Measurements from ENCODE around the gene ALX1. TPM values are rescaled to one million over a fixed set of nuclear protein-coding genes. Genes with fewer than 3 reads are reported as not detected.
"Not testable (repeated sequence)": the region's sequence is repeated elsewhere in the genome, so short reads cannot be mapped to it uniquely, and the experiment has no call there.

The ALX1 gene
- total RNA-seq, 1 experiment from 2014 or later, result 18.6 TPM

DNA sequence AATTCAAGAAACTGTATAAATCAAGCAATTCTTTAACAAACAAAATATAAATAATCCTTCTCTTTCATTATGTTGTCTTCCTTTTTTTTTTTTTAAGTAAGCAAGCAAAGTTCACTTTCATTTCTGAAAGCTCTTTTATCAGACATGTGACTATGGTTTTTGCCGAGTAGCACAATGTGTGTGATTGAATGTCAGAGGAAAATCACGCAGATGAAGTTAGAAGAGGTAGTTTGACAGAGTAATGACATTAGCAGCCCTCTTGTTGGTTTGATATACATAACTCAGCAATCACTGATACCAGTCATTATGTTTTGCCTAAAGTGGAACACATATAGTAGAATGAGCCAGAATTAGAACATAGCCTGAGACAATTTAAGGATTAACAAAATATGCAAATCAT is 19.0 kb downstream of the ALX1 start:
- DNase-seq (ENCODE audit: low read depth), result no peak

DNA sequence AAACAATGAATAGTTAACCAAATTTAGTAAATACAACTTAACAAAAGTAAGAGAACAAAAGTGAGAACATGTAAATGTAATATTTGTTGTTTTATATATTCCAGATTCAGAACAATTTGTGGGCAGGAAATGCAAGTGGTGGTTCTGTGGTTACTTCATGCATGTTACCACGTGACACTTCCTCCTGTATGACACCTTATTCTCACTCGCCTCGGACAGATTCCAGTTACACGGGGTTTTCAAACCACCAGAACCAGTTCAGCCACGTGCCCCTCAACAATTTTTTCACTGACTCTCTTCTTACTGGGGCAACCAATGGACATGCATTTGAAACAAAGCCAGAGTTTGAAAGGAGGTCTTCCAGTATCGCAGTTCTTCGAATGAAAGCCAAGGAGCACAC is 21.0 kb downstream of the ALX1 start:
- DNase-seq (ENCODE audit: low read depth), result no peak

DNA sequence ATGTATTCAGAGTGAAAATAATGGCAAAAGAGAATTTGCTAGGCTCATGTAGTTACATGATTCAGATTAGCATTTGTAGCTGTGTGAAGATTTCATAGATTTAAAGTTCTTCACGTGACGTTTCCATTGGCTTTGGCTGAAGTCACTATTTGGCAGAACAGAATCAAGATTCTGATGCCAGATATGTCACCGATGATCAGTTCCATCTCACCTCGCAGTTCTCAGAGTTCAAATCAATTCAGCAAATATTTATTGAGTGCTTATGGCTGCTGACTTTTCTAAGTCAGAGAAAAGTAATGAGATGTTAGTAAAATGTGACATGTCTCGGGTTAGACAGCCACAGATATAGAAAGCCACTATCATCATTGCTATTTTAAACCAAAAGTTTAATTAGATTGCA is 28.4 kb downstream of the ALX1 start:
- no peak for DNase-seq (ENCODE audit: low read depth)

DNA sequence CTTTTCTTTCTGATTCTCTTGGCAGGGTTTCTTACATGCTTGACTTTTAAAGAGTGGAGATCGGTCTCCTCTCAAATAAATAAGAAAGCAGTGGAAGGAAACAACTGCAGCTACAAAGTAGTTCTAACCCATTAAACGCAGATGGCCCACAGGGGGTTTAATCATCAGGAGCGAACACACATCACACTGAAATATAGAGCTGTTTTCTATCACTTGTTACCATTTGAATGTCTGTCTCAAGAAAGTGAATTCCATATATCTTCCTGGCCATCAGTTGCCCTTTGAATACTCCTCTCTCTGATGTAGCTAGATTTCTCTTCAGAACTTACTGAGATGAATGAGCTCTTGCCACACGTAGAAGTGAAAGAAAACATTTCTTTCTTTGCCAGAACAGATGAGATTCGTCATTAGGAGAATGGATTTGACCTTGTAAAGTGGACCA is 29.1 kb downstream of the ALX1 start:
- DNase-seq (ENCODE audit: low read depth), result no peak

DNA sequence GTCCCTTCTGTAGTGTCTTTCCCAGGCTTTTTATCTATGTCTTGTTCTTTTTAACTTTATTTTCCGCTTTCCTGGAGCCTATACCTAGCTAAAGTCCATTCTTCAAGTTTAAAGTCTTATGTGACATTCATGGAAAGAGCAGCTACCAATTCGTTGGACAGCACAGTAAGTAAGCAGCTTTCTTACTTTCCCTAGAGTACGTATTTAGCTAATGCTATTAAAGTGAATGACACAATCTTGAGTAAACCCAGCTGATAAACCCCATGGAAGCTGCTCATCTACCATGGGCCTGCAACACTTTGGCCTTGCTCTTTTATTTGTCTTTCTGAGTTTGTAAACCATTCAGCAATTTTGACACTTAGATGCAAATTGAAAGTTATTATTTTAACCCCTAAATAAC is 30.0 kb downstream of the ALX1 start:
- DNase-seq (ENCODE audit: low read depth), result no peak

DNA sequence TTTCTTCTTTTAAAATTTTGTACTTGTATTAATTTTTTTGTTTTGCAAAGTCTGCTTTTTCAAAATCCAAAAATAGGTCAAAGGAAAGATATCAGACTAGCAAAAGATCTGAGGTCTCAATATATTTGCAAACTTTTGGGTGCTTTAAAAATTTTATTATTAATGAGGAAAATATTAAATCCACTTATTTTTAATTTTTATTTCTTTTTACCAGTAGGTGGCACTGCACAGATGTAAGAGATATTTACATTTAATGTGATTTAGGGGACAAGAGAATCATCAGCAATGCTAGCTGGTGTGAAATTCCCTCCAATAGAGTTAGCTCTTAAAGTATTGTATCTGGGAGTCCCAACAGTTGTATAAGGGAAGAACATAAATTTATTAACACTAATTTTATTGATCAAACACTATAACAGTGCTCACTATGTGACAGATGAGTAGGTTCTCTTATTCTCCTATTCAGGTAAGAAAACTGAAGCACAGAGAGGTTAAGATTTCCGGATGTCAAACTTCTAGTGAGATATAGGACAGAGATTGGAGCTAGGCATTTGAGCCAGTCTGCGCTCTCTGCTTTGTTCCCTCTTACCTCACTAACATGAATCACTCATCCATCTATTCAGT is 30.5 kb downstream of the ALX1 start:
- no peak for DNase-seq (ENCODE audit: low read depth)

DNA sequence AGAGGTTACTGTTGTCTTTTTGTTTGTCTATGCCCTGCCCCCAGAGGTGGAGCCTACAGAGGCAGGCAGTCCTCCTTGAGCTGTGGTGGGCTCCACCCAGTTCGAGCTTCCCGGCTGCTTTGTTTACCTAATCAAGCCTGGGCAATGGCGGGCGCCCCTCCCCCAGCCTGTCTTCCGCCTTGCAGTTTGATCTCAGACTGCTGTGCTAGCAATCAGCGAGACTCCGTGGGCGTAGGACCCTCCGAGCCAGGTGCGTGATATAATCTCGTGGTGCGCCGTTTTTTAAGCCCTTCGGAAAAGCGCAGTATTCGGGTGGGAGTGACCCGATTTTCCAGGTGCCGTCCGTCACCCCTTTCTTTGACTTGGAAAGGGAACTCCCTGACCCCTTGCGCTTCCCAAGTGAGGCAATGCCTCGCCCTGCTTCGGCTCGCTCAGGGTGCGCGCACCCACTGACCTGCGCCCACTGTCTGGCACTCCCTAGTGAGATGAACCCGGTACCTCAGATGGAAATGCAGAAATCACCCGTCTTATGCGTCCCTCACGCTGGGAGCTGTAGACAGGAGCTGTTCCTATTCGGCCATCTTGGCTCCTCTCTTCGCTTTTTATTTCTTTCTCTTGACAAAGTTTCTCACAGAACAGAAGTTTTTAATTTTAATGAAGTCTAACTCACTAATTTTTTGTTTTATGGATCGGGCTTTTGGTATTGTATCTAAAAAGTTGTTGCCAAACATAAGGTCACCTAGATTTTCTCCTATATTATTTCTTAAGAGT is 38.0 kb downstream of the ALX1 start:
- DNase-seq (ENCODE audit: low read depth), result not testable (repeated sequence)

DNA sequence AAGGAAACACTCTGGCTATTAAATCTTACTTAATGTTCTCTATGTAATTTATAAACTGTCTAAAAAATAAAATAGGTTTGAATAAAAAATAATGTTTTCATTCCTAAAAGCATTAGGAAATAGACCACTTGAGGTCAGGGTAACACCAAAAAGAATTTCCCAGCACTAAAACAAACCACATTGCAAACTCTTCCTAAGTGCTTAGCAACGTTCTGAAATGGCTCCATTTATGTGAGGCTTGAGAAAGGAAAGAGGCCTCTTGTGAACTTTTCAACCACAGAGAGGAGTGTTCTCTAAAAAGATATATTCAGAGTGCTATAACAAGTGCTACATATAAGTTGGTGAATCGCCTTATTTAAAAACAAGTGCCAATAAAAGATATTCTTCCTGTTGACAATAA is 42.7 kb downstream of the ALX1 start:
- no peak for DNase-seq (ENCODE audit: low read depth)

DNA sequence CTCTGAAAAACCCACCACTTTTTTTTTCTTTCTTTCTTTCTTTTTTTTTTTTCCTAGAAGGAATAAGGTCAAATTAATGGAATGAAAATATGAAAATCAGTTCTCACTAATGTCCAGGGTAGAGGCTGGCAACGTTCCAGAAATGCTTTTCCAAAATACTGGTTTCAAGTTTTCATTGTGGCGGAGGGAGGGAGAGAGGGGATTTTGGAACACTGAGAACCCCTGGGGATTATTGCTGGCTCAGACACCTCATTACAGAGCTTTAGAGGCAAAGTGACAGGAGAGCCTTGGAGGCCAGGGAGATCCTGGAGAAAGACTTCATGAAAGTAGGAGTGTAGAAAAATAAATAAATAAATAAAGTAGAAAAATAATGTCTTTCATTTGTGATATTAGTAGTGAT is 45.4 kb downstream of the ALX1 start:
- no peak for DNase-seq (ENCODE audit: low read depth)

DNA sequence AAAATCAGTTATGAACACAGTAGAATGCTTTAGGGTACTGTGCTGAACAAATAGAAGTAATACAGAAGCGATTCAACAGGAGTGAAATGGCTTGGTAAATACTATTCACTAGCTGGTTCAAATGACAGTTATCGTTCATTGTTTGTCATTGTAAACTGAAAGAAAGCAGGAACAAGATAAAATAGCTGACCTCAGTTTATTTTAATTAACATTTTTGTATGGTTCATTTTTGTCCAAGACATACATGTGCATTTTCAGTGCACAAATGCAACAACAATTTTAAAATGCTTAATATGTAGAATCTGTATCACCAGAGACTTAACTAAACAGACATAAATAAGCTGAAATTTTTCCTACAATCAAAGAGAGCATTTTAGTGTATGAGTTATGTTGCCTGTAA is 49.9 kb downstream of the ALX1 start:
- DNase-seq (ENCODE audit: low read depth), result no peak

DNA sequence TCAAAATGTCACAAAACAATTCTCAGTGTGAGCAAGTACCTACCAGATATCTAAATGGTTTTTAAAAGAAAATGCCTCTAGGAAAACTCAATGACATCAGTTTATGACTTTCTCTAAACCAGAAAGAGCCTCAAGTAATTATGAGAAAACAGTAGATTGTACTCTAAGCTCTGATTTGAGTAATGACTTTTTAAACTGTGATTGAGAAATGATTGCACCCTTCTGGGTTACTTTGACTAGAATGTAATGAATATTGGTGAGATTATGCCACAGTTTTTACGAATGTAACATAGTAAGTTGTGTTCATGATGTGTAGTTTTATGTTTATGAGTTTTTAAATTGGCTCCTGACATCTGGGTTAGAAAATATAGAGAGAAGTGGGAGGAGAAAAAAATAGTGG is 68.8 kb downstream of the ALX1 start:
- DNase-seq (ENCODE audit: low read depth), result no peak

DNA sequence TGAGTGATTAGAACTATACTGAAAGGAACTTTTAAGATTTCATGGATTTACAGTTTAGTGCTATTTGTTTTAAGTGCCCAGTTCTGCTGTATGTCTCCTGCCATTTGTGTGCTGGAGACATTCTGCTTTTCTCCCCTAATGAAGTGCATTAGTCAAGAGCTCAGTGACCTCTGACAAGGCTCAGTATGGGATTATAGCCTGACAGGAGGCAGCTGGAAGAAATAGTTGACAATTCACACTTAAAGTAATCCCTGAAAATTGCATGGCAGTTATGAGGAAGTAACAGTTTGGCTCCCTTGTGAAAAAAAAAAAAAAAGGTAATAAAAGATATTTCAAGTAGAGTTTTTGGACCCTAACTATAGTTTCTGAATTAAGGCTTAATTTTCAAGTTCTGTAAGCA is 70.3 kb downstream of the ALX1 start:
- no peak for DNase-seq (ENCODE audit: low read depth)

Other genes starting within 250 kb of the ALX1 start
- not detected in 2 replicates for gene TSPAN19, start 243.9 kb upstream of the ALX1 start, total RNA-seq (2014; rRNA removed; shearing (Covaris generic))
- 0.12 and 0.39 TPM in 2 replicates for gene LRRIQ1, start 243.9 kb upstream of the ALX1 start, total RNA-seq (2014; rRNA removed; shearing (Covaris generic))